ENCODE data around the gene CUEDC2.

CUEDC2 gene

GRCh38 chr10:102444851-102445250, 12.5 kb upstream of the CUEDC2 start:
- Histone ChIP-seq H3K27ac (no peak overlapping the region), H3K4me3 (no peak overlapping the region)
- DNase-seq (ENCODE audit: low spot score), result no peak
- no peak for TF ChIP-seq CTCF (IDR thresholded peaks at IDR 0.05)

GRCh38 chr10:102438374-102438773, 6.0 kb upstream of the CUEDC2 start:
- TF ChIP-seq CTCF (IDR thresholded peaks at IDR 0.05), result no peak
- DNase-seq (ENCODE audit: low spot score), result no peak
- H3K4me3 ChIP-seq, result no peak overlapping the region
- no peak overlapping the region for H3K27ac ChIP-seq

GRCh38 chr10:102437515-102437914, 5.1 kb upstream of the CUEDC2 start:
- no peak overlapping the region for H3K4me3 ChIP-seq
- H3K27ac ChIP-seq, result no peak overlapping the region

GRCh38 chr10:102436312-102436711, 3.9 kb upstream of the CUEDC2 start:
- Histone ChIP-seq H3K27ac (no peak overlapping the region), H3K4me3 (peak overlapping the region; percentile 47)
- TF ChIP-seq CTCF (IDR thresholded peaks at IDR 0.05), result no peak
- DNase-seq (ENCODE audit: low spot score), result no peak

More at GRCh38 chr10:102437515-102437914, 5.1 kb upstream of the CUEDC2 start:
- DNase-seq (ENCODE audit: low spot score), result no peak
- no peak for TF ChIP-seq CTCF (IDR thresholded peaks at IDR 0.05)

GRCh38 chr10:102435529-102436233, 3.3 kb upstream of the CUEDC2 start:
- no peak for DNase-seq (ENCODE audit: low spot score)
- peak overlapping the region in 1 of 2 donors; percentile 67 for H3K27ac ChIP-seq
- no peak for TF ChIP-seq CTCF (IDR thresholded peaks at IDR 0.05)
- H3K4me3 ChIP-seq, result peak overlapping the region; percentile 47

- TF ChIP-seq CTCF (IDR thresholded peaks at IDR 0.05), result no peak
- no peak for DNase-seq (ENCODE audit: low spot score)
- Histone ChIP-seq H3K27ac (peak overlapping the region in 1 of 2 donors; percentile 67), H3K4me3 (peak overlapping the region; percentile 47)
These were observed 2.7 kb upstream of the CUEDC2 start for GRCh38 chr10:102435133-102435497.

- DNase-seq (ENCODE audit: low spot score), result no peak
- TF ChIP-seq CTCF (IDR thresholded peaks at IDR 0.05), result no peak
- Histone ChIP-seq H3K4me3 (peak overlapping the region; percentile 47), H3K27ac (peak overlapping the region in 1 of 2 donors; percentile 67)
These were observed 2.2 kb upstream of the CUEDC2 start for GRCh38 chr10:102434394-102435132.

All from coronary artery (tissue), 2 donors.